Measurements from ENCODE around the gene NUDT17.

DNA sequence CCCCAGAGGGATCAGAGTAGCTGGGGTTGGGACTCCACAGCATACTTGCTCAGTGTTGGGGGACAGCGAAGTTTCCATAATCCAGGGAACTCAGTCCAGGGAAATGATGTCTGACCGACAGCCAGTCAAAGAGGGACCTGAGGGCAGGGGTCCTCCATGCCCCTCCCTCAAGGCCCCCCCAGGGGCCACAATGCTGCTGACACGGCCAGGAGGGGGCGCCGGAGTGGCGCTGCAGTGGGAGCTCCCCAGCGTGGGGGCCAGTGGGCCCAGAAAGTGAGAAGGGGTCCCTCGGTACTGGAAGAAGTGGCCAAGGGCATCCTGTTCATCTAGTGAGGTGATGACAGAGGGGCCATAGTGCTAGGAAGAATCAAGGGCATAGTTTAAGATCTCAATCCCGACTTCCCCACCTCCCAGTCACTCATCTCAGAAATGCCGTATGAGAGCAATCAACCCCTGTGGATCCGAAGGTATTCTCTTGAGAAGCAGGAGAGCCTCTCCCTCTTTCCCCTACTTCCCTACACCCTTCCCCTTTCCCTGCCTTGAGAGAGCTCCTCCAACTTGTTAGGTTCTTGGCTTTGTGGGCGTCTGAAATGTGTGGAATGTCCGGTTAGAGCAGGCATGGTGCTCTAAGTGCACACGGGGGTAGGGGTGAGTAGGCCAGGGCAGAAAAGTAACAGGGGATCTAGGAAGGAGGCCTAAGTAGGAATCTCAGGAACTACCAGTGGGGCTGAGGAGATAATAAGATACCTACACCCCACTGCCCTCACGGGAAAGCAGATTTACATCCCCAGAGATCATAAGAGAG lies 4.1 kb downstream of the NUDT17 start:
- TF ChIP-seq POLR2A (IDR thresholded peaks at IDR 0.05; ENCODE audit: low read depth, low read length) (no peak), POLR2AphosphoS5 (IDR thresholded peaks at IDR 0.05; ENCODE audit: low read depth, low read length) (no peak)

Data from GM12892 (cell line).